GM19025 (cell line): ENCODE data around the gene TRAPPC2B.
A peak's percentile ranks its signal among the peaks of the same experiment; 100 is the strongest.

Experiments
- ATAC-seq: cut with Tn5 transposase; IDR thresholded peaks from one replicate; pipeline ENCODE4 v1.9.1; 2021; ENCODE audit warnings: mild to moderate bottlenecking, low read depth, moderate library complexity; ENCODE audit not compliant: unreplicated experiment

TRAPPC2B gene

GRCh38 chr19:57362997-57363687, at the start of gene TRAPPC2B, which contains the start of gene ZNF547:
Gene TRAPPC2B (plus strand): TSS chr19:57363551. CDS start chr19:57364834, 1,283 bp downstream.
Gene ZNF547 (plus strand): TSS chr19:57363551. CDS start chr19:57368556, 5,005 bp downstream.
- peak; percentile 91 for ATAC-seq

- no peak for ATAC-seq
These were observed 49.2 kb upstream of the TRAPPC2B start for GRCh38 chr19:57314146-57314545.

GRCh38 chr19:57317503-57317902, 45.8 kb upstream of the TRAPPC2B start:
- no peak for ATAC-seq

- ATAC-seq: peak; percentile 6
These were observed 43.5 kb upstream of the TRAPPC2B start for GRCh38 chr19:57319869-57320179.

GRCh38 chr19:57320180-57321084, 42.9 kb upstream of the TRAPPC2B start, which contains the start of gene ZNF543:
Gene ZNF543 (plus strand): TSS chr19:57320472. CDS start chr19:57320854, 382 bp downstream.
- peak; percentile 99 for ATAC-seq

- no peak for ATAC-seq
These were observed 42.2 kb upstream of the TRAPPC2B start for GRCh38 chr19:57321116-57321515.

GRCh38 chr19:57321751-57322150, 41.6 kb upstream of the TRAPPC2B start:
- no peak for ATAC-seq

- no peak for ATAC-seq
These were observed 38.4 kb upstream of the TRAPPC2B start for GRCh38 chr19:57324992-57325391.

GRCh38 chr19:57327993-57328392, 35.4 kb upstream of the TRAPPC2B start:
- ATAC-seq: no peak

- ATAC-seq: no peak
These were observed 29.2 kb upstream of the TRAPPC2B start for GRCh38 chr19:57334191-57334590.

- no peak for ATAC-seq
These were observed 24.5 kb upstream of the TRAPPC2B start for GRCh38 chr19:57338877-57339276.

- no peak for ATAC-seq
These were observed 20.8 kb upstream of the TRAPPC2B start for GRCh38 chr19:57342582-57342981.

GRCh38 chr19:57348136-57348535, 15.2 kb upstream of the TRAPPC2B start:
- ATAC-seq: no peak

- ATAC-seq: peak; percentile 98
These were observed 12.2 kb upstream of the TRAPPC2B start, which contains the start of gene ZNF304 for GRCh38 chr19:57350877-57351805. Gene ZNF304 (plus strand): TSS chr19:57351271. CDS start chr19:57351665, 394 bp downstream.

- ATAC-seq: no peak
These were observed 11.5 kb upstream of the TRAPPC2B start for GRCh38 chr19:57351867-57352266.

GRCh38 chr19:57355916-57356315, 7.4 kb upstream of the TRAPPC2B start:
- ATAC-seq: no peak

GRCh38 chr19:57357406-57357805, 5.9 kb upstream of the TRAPPC2B start:
- no peak for ATAC-seq

- ATAC-seq: no peak
These were observed 4.1 kb upstream of the TRAPPC2B start for GRCh38 chr19:57359300-57359699.

GRCh38 chr19:57362419-57362818, 932 bp upstream of the TRAPPC2B start:
- ATAC-seq: no peak

GRCh38 chr19:57363688-57364181, 384 bp downstream of the TRAPPC2B start:
- ATAC-seq: no peak
